RPMI8226 (cell line): ENCODE results near the gene TTLL11.
"Not testable (repeated sequence)": the region's sequence is repeated elsewhere in the genome, so short reads cannot be mapped to it uniquely, and the experiment has no call there.

Experiments
- DNase-seq: peaks from one replicate; pipeline ENCODE4 v3.0.0-alpha.2; 2015

TTLL11 gene

GRCh38 chr9:121894380-121894779 lies 198.7 kb downstream of the TTLL11 start:
- DNase-seq: not testable (repeated sequence)

- no peak for DNase-seq
Measured at GRCh38 chr9:121893786-121894185, 199.3 kb downstream of the TTLL11 start.

- DNase-seq: no peak
Measured at GRCh38 chr9:121892706-121893105, 200.4 kb downstream of the TTLL11 start.

- DNase-seq: no peak
Measured at GRCh38 chr9:121890746-121891145, 202.4 kb downstream of the TTLL11 start.

GRCh38 chr9:121889990-121890563 lies 203.0 kb downstream of the TTLL11 start:
- DNase-seq: no peak

GRCh38 chr9:121888438-121888775 lies 204.7 kb downstream of the TTLL11 start:
- no peak for DNase-seq

- no peak for DNase-seq
Measured at GRCh38 chr9:121887553-121888437, 205.3 kb downstream of the TTLL11 start.

- DNase-seq: no peak
Measured at GRCh38 chr9:121886759-121887485, 206.2 kb downstream of the TTLL11 start.

- DNase-seq: no peak
Measured at GRCh38 chr9:121885345-121885901, 207.7 kb downstream of the TTLL11 start.

GRCh38 chr9:121884057-121884541 lies 209.0 kb downstream of the TTLL11 start:
- no peak for DNase-seq

- DNase-seq: no peak
Measured at GRCh38 chr9:121883281-121884056, 209.6 kb downstream of the TTLL11 start.

GRCh38 chr9:121881920-121882500 lies 211.1 kb downstream of the TTLL11 start:
- no peak for DNase-seq

- DNase-seq: no peak
Measured at GRCh38 chr9:121880343-121880898, 212.7 kb downstream of the TTLL11 start.

- DNase-seq: no peak
Measured at GRCh38 chr9:121878271-121878822, 214.8 kb downstream of the TTLL11 start.

- DNase-seq: no peak
Measured at GRCh38 chr9:121876658-121877271, 216.3 kb downstream of the TTLL11 start.

GRCh38 chr9:121876255-121876654 lies 216.9 kb downstream of the TTLL11 start:
- no peak for DNase-seq

- DNase-seq: no peak
Measured at GRCh38 chr9:121874524-121874923, 218.6 kb downstream of the TTLL11 start.

- no peak for DNase-seq
Measured at GRCh38 chr9:121871431-121872025, 221.6 kb downstream of the TTLL11 start.

- DNase-seq: no peak
Measured at GRCh38 chr9:121870271-121870670, 222.8 kb downstream of the TTLL11 start.

- DNase-seq: no peak
Measured at GRCh38 chr9:121868626-121869025, 224.5 kb downstream of the TTLL11 start.

GRCh38 chr9:121866927-121867326 lies 226.2 kb downstream of the TTLL11 start:
- no peak for DNase-seq
